Measurements from ENCODE around the gene DNAH2.

GRCh38 chr17:7817643-7817964 is 100.1 kb downstream of the DNAH2 start:
- TF ChIP-seq CTCF (IDR thresholded peaks at IDR 0.05; ENCODE audit: low read length) (no peak), EZH2 (optimal IDR thresholded peaks at IDR 0.05; ENCODE audit: low read depth, low read length) (no peak), EZH2phosphoT487 (IDR thresholded peaks at IDR 0.05; ENCODE audit: low read length) (no peak)

Measured in MM.1S (cell line).